WTC11 (cell line): ENCODE results near the gene PES1.

ENCODE experiments used
- ESRRA ChIP-seq: sonication (generic); formaldehyde crosslinking; IDR thresholded peaks from 2 replicates; pipeline ENCODE4 v1.8.1; 2022; ENCODE audit warnings: mild to moderate bottlenecking, missing genetic modification reagents, borderline replicate concordance
- FOXJ3 ChIP-seq: sonication (generic); formaldehyde crosslinking; IDR thresholded peaks from 2 replicates; pipeline ENCODE4 v1.9.0; 2021; ENCODE audit warnings: missing genetic modification reagents, mild to moderate bottlenecking, borderline replicate concordance
- FOXK1 ChIP-seq: sonication (generic); formaldehyde crosslinking; IDR thresholded peaks from 2 replicates; pipeline ENCODE4 v1.8.0; 2022; ENCODE audit warnings: mild to moderate bottlenecking, moderate library complexity, missing genetic modification reagents
- NFYB ChIP-seq: sonication (generic); formaldehyde crosslinking; conservative IDR thresholded peaks from 2 replicates; pipeline ENCODE4 v1.8.0; 2022; ENCODE audit warnings: low read depth, missing genetic modification reagents
- NR2C2 ChIP-seq: sonication (generic); formaldehyde crosslinking; IDR thresholded peaks from 2 replicates; pipeline ENCODE4 v1.8.0; 2022; ENCODE audit warnings: mild to moderate bottlenecking, missing genetic modification reagents
- SMAD3 ChIP-seq: sonication (generic); formaldehyde crosslinking; IDR thresholded peaks from 2 replicates; pipeline ENCODE4 v1.8.0; 2022; ENCODE audit warnings: missing genetic modification reagents, mild to moderate bottlenecking, borderline replicate concordance
- ZNF671 ChIP-seq: fragments of 250-450 bp; sonication (Bioruptor Pico); IDR thresholded peaks from 2 replicates; pipeline ENCODE4 v1.8.0; 2021; ENCODE audit warnings: mild to moderate bottlenecking
- TF ChIP-seq, protein P1 (sequence below): sonication (generic); formaldehyde crosslinking; IDR thresholded peaks from 2 replicates; pipeline ENCODE4 v1.8.0; 2022; ENCODE audit warnings: mild to moderate bottlenecking, missing genetic modification reagents
- TF ChIP-seq, protein P2 (sequence below): sonication (generic); formaldehyde crosslinking; IDR thresholded peaks from 2 replicates; pipeline ENCODE4 v1.8.0; 2022; ENCODE audit warnings: mild to moderate bottlenecking, missing genetic modification reagents
- TF ChIP-seq, protein P3 (sequence below): fragments of 200-600 bp; IDR thresholded peaks from 2 replicates; pipeline ENCODE4 v1.8.0; 2022; ENCODE audit warnings: antibody characterized with exemption
- TF ChIP-seq, protein P4 (sequence below): sonication (generic); formaldehyde crosslinking; IDR thresholded peaks from 2 replicates; pipeline ENCODE4 v1.8.1; 2023; ENCODE audit warnings: mild to moderate bottlenecking, missing genetic modification reagents, moderate library complexity
- TF ChIP-seq, protein P5 (sequence below): sonication (generic); formaldehyde crosslinking; IDR thresholded peaks from 2 replicates; pipeline ENCODE4 v1.8.0; 2023; ENCODE audit warnings: missing genetic modification reagents
- TF ChIP-seq, protein P6 (sequence below): sonication (generic); formaldehyde crosslinking; IDR thresholded peaks from 2 replicates; pipeline ENCODE4 v1.8.1; 2022; ENCODE audit warnings: missing genetic modification reagents, borderline replicate concordance

DNA sequence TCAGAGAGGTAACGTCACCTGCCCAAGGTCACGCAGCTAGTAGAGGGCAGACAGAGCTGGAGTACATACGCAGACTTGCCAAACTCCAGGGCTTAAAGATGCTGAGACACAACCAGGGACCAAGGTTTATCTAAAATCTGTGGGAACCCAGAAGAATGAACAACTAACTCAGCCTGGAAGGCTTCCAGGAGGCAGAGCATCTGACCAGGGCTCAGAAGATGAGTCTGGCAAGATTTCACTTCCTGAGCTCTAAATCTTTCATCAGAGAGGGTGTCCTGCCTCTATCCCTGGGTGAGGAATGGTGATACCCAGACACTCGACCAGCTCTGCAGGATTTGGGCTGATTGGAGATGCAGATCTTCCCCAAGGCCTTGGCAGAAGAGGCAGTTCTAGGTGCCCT, 26.4 kb downstream of the PES1 start:
- no peak for TF ChIP-seq FOXK1 (CRISPR knock-in tag)
- TF ChIP-seq, protein P1, sequence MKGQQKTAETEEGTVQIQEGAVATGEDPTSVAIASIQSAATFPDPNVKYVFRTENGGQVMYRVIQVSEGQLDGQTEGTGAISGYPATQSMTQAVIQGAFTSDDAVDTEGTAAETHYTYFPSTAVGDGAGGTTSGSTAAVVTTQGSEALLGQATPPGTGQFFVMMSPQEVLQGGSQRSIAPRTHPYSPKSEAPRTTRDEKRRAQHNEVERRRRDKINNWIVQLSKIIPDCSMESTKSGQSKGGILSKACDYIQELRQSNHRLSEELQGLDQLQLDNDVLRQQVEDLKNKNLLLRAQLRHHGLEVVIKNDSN (CRISPR knock-in tag): no peak
- TF ChIP-seq FOXJ3 (CRISPR knock-in tag): no peak
- TF ChIP-seq, protein P2, sequence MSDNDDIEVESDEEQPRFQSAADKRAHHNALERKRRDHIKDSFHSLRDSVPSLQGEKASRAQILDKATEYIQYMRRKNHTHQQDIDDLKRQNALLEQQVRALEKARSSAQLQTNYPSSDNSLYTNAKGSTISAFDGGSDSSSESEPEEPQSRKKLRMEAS (CRISPR knock-in tag): no peak
- TF ChIP-seq, protein P3, sequence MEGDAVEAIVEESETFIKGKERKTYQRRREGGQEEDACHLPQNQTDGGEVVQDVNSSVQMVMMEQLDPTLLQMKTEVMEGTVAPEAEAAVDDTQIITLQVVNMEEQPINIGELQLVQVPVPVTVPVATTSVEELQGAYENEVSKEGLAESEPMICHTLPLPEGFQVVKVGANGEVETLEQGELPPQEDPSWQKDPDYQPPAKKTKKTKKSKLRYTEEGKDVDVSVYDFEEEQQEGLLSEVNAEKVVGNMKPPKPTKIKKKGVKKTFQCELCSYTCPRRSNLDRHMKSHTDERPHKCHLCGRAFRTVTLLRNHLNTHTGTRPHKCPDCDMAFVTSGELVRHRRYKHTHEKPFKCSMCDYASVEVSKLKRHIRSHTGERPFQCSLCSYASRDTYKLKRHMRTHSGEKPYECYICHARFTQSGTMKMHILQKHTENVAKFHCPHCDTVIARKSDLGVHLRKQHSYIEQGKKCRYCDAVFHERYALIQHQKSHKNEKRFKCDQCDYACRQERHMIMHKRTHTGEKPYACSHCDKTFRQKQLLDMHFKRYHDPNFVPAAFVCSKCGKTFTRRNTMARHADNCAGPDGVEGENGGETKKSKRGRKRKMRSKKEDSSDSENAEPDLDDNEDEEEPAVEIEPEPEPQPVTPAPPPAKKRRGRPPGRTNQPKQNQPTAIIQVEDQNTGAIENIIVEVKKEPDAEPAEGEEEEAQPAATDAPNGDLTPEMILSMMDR: no peak
- TF ChIP-seq ESRRA (CRISPR knock-in tag): no peak
- no peak for TF ChIP-seq ZNF671 (CRISPR knock-in tag)
- no peak for TF ChIP-seq NFYB (CRISPR knock-in tag)
- TF ChIP-seq, protein P4, sequence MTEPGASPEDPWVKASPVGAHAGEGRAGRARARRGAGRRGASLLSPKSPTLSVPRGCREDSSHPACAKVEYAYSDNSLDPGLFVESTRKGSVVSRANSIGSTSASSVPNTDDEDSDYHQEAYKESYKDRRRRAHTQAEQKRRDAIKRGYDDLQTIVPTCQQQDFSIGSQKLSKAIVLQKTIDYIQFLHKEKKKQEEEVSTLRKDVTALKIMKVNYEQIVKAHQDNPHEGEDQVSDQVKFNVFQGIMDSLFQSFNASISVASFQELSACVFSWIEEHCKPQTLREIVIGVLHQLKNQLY: no peak
- TF ChIP-seq, protein P5, sequence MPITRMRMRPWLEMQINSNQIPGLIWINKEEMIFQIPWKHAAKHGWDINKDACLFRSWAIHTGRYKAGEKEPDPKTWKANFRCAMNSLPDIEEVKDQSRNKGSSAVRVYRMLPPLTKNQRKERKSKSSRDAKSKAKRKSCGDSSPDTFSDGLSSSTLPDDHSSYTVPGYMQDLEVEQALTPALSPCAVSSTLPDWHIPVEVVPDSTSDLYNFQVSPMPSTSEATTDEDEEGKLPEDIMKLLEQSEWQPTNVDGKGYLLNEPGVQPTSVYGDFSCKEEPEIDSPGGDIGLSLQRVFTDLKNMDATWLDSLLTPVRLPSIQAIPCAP: no peak
- no peak for TF ChIP-seq SMAD3 (CRISPR knock-in tag)
- TF ChIP-seq, protein P6, sequence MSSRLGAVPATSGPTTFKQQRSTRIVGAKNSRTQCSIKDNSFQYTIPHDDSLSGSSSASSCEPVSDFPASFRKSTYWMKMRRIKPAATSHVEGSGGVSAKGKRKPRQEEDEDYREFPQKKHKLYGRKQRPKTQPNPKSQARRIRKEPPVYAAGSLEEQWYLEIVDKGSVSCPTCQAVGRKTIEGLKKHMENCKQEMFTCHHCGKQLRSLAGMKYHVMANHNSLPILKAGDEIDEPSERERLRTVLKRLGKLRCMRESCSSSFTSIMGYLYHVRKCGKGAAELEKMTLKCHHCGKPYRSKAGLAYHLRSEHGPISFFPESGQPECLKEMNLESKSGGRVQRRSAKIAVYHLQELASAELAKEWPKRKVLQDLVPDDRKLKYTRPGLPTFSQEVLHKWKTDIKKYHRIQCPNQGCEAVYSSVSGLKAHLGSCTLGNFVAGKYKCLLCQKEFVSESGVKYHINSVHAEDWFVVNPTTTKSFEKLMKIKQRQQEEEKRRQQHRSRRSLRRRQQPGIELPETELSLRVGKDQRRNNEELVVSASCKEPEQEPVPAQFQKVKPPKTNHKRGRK: no peak
- no peak for TF ChIP-seq NR2C2 (CRISPR knock-in tag)
